Kidney (tissue), 14 donors: ENCODE data around the gene SLC39A11. TPM values are rescaled to one million over a fixed set of nuclear protein-coding genes. Genes with fewer than 3 reads are reported as not detected.
"Not testable (repeated sequence)": the region's sequence is repeated elsewhere in the genome, so short reads cannot be mapped to it uniquely, and the experiment has no call there.

Source experiments
- DNase-seq, 5 donors: peaks; one replicate each; pipeline ENCODE4 v3.0.0-alpha.2; 2013 to 2020
- FAIRE-seq: peaks from 2 replicates; lab custom pipeline; 2012; peaks lifted over from hg19 to GRCh38; lab: Jason Lieb, UNC
- H3K27ac ChIP-seq, 2 donors: one replicate each; pipeline ENCODE4 v1.7.0; 2013; ENCODE audit warnings: low read depth in 2 of 2, low read length in 2 of 2, inconsistent platforms in 1 of 2
- H3K27me3 ChIP-seq: one replicate; pipeline ENCODE4 v1.7.1; 2013; ENCODE audit warnings: low read length, inconsistent platforms; ENCODE audit not compliant: control insufficient read depth, insufficient read depth
- H3K36me3 ChIP-seq, 3 donors: one replicate each; pipeline versions ENCODE4 v1.7.0 to v1.7.1; 2013; ENCODE audit warnings: low read length in 3 of 3, control low read depth in 1 of 3, inconsistent platforms in 1 of 3; ENCODE audit not compliant: insufficient read depth in 3 of 3, control insufficient read depth in 2 of 3
- H3K4me1 ChIP-seq, 3 donors: one replicate each; pipeline versions ENCODE4 v1.7.0 to v1.7.1; 2013; ENCODE audit warnings: low read length in 3 of 3, inconsistent platforms in 1 of 3, low read depth in 1 of 3; ENCODE audit not compliant: control insufficient read depth in 2 of 3, insufficient read depth in 2 of 3
- H3K4me3 ChIP-seq, 3 donors: one replicate each; pipeline versions ENCODE4 v1.7.0 to v1.8.1; 2013; ENCODE audit warnings: low read length in 3 of 3, control low read depth in 1 of 3, inconsistent platforms in 1 of 3
- H3K9ac ChIP-seq, 3 donors: one replicate each; pipeline versions ENCODE4 v1.7.0 to v1.7.1; 2013; ENCODE audit warnings: low read length in 3 of 3, control low read depth in 1 of 3, inconsistent platforms in 1 of 3
- H3K9me3 ChIP-seq, 3 donors: one replicate each; pipeline versions ENCODE4 v1.7.0 to v1.7.1; 2013; ENCODE audit warnings: low read length in 3 of 3, control low read depth in 1 of 3, inconsistent platforms in 1 of 3; ENCODE audit not compliant: control insufficient read depth in 2 of 3, insufficient read depth in 1 of 3
- intact Hi-C: fragments of 100-400 bp; cut with DNase I; formaldehyde crosslinking; loops from one replicate; pipeline ENCODE4 v1.11.1; 2022
- polyA plus RNA-seq: library from polyadenylated mRNA; stranded (reverse); fragments of 350-450 nt; fragmentation: Illumina TruSeq; extraction: RNeasy Lipid Tissue Mini Kit (QIAGEN cat#74804); gene quantifications from one replicate; pipeline ENCODE4 v1.2.3, GENCODE V29; 2014; ENCODE audit warnings: low read depth, low replicate concordance; ENCODE audit not compliant: insufficient read depth
- total RNA-seq: library from RNA; stranded (reverse); fragmentation: NEBNext Ultra II Directional; extraction: Animal tissue kit (Norgen Biotek cat#: 25700); gene quantifications from one replicate; pipeline ENCODE4 v1.2.1, GENCODE V29; 2021
- TF ChIP-seq, protein P1 (sequence below): IDR thresholded peaks from 3 replicates; pipeline ENCODE4 v1.5.1; 2012; ENCODE audit warnings: mild to moderate bottlenecking, moderate library complexity, borderline replicate concordance; ENCODE audit not compliant: insufficient read depth; ENCODE audit errors: extremely low read depth
- donor health status: control.
- donor health status: control.
- donor health status: control.
- donor health status: control.
- donor health status: control.
- donor health status: DM: yes; HTN: yes; CAD: no.
- donor health status: Normal renal cell carcinoma (clear cell type).

Gene SLC39A11
- total and polyA plus RNA-seq, 2 donors from 2014 or later, result 19.7 to 37.2 TPM

DNA sequence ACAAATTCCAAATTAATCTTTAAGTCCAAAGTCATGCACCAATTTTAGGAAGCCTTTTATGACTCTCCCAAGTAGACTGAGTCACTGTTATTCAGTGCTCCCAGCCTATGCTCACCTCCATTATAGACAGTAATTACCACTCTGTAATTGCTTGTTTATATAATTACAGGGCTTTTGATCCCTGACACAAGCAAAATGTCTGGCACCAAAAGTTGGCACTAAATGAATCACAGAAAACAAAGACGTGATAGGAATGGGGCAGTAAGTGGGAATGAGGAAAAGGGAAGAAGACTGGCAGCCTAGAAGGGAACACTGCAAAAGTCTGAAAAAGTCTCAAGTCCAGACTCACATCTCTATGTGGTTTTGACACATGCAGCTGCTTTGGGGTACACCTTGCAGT, 94.1 kb downstream of the SLC39A11 start:
- no peaks in the 10 kb centered on the region for H3K36me3 ChIP-seq
- no peak overlapping the region for H3K9ac ChIP-seq
- DNase-seq, result no peak
- intact Hi-C loops, result no loop called here
- no peak for FAIRE-seq
- H3K27ac ChIP-seq, result no peak overlapping the region
- H3K27me3 ChIP-seq, result no peaks in the 10 kb centered on the region
- no peaks in the 10 kb centered on the region for H3K4me1 ChIP-seq
- no peak overlapping the region for H3K4me3 ChIP-seq
- TF ChIP-seq, protein P1, sequence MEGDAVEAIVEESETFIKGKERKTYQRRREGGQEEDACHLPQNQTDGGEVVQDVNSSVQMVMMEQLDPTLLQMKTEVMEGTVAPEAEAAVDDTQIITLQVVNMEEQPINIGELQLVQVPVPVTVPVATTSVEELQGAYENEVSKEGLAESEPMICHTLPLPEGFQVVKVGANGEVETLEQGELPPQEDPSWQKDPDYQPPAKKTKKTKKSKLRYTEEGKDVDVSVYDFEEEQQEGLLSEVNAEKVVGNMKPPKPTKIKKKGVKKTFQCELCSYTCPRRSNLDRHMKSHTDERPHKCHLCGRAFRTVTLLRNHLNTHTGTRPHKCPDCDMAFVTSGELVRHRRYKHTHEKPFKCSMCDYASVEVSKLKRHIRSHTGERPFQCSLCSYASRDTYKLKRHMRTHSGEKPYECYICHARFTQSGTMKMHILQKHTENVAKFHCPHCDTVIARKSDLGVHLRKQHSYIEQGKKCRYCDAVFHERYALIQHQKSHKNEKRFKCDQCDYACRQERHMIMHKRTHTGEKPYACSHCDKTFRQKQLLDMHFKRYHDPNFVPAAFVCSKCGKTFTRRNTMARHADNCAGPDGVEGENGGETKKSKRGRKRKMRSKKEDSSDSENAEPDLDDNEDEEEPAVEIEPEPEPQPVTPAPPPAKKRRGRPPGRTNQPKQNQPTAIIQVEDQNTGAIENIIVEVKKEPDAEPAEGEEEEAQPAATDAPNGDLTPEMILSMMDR, result no peak
- no peaks in the 10 kb centered on the region for H3K9me3 ChIP-seq

DNA sequence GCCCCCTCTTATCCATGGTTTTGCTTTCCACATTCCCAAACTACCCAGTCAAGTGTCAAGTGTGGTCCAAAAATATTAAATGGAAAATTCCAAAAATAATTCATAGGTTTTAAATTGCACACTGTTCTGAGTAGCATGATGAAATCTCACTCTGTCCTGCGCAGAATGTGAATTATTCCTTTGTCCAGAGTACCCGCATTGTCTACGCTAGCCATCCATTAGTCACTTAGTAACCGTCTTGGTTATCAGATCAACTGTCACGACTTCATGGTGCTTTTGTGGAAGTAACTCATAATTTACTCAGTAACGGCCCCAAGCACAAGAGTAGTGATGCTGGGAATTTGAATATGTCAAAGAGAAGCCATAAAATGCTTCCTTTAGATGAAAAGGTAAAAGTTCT, 94.9 kb downstream of the SLC39A11 start:
- Histone ChIP-seq H3K9me3 (no peaks in the 10 kb centered on the region), H3K4me1 (no peaks in the 10 kb centered on the region), H3K4me3 (no peak overlapping the region), H3K27ac (no peak overlapping the region), H3K36me3 (no peaks in the 10 kb centered on the region), H3K9ac (no peak overlapping the region), H3K27me3 (no peaks in the 10 kb centered on the region)
- intact Hi-C loops, result no loop called here
- no peak for DNase-seq
- TF ChIP-seq, protein P1, result no peak
- no peak for FAIRE-seq

DNA sequence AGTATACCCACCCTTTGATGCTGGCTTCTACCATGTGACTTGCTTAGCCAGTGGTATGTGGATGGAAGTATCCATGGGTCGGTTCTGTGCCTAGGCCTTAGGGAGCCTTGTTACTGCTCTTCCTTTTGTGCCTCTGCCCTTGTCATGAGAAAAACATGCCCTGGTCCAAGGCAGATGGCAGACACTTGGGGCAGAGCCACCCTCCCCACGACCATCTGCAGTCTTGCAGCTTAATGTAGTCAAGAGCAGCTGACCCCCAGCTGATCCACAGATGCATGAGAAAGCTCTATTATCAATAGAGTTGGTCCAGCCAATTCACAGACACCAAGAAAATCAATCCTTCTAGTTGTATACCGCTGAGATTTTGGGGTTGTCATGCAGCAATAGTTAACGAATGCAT, 95.7 kb downstream of the SLC39A11 start:
- Histone ChIP-seq H3K4me3 (no peak overlapping the region), H3K4me1 (no peaks in the 10 kb centered on the region), H3K27ac (no peak overlapping the region), H3K9me3 (no peaks in the 10 kb centered on the region), H3K9ac (no peak overlapping the region), H3K36me3 (no peaks in the 10 kb centered on the region), H3K27me3 (no peaks in the 10 kb centered on the region)
- intact Hi-C loops, result no loop called here
- TF ChIP-seq, protein P1, result no peak
- no peak for DNase-seq
- no peak for FAIRE-seq

DNA sequence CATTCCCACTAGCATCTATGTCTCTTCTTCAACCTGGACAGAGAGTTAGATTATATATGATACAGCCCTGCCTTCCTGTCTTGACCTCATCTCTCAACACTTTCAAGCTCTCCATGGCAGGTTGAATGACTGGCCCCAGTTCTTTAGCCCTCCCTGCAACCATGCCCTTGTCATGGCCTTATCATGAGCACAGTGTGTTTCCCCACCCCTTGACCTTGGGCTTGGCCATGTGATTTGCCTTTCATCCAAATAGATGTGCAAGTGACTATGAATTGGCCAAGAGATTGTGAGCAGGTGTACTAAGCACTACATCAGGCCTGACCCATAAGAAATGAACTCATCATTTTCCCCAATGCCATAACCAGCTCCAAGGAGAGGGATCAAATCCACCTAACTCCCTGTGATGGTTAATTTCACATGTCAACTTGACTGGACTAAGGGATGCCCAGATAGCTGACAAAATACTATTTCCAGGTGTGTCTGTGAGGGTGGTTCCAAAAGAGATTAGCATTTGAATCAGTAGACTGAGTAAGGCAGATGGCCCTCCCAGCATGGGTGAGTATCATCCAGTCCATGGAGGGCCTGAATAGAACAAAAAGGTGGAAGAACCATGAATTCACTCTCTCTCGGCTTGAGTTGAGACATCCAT, 97.4 kb downstream of the SLC39A11 start:
- FAIRE-seq (no peak), DNase-seq (no peak)
- intact Hi-C loops, result no loop called here
- H3K9me3 ChIP-seq, result no peaks in the 10 kb centered on the region
- H3K4me3 ChIP-seq, result no peak overlapping the region
- no peaks in the 10 kb centered on the region for H3K27me3 ChIP-seq
- no peak overlapping the region for H3K27ac ChIP-seq
- H3K36me3 ChIP-seq, result no peaks in the 10 kb centered on the region
- no peaks in the 10 kb centered on the region for H3K4me1 ChIP-seq
- TF ChIP-seq, protein P1, result no peak
- no peak overlapping the region for H3K9ac ChIP-seq

DNA sequence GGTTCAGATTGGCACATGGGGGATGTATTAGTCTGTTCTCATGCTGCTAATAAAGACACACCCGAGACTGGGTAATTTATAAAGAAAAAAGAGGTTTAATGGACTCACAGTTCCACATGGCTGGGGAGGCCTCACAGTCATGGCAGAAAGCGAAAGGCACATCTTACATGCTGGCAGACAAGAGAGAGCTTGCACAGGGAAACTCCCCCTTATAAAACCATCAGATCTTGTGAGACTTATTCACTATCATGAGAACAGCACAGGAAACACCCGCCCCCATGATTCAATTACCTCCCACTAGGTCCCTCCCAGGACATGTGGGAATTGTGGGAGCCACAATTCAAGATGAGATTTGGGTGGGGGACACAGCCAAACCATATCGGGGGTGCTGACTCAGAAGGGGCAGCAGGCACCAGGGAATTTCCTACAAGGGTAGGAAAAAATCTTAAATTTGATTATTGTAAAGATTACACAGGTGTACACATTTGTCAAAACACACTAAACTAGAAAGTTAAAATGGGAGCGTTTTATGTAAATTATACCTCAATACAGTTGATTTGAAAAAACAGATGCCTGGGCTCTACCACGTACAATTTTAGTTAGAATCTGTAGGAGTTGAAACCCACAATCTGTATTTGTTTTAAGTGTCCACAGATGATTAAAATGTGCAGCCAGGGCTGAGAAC, 99.6 kb downstream of the SLC39A11 start:
- intact Hi-C loops, H3K27me3 ChIP-seq, H3K9ac ChIP-seq, H3K9me3 ChIP-seq, DNase-seq, H3K27ac ChIP-seq, FAIRE-seq, H3K36me3 ChIP-seq, H3K4me1 ChIP-seq, H3K4me3 ChIP-seq: not testable (repeated sequence)
